Liver (tissue), 9 donors: ENCODE data around the gene PGAM5. TPM values are rescaled to one million over a fixed set of nuclear protein-coding genes. Genes with fewer than 3 reads are reported as not detected.

Source experiments
- DNase-seq: peaks from one replicate; pipeline ENCODE4 v3.0.0-alpha.2; 2017; ENCODE audit warnings: low spot score
- H3K27ac ChIP-seq, 2 donors: one replicate each; pipeline ENCODE4 v1.7.0; 2013; ENCODE audit warnings: inconsistent platforms in 2 of 2, low read length in 2 of 2, control low read depth in 1 of 2, low read depth in 1 of 2, mild to moderate bottlenecking in 1 of 2
- H3K27me3 ChIP-seq, 4 donors: one replicate each; pipeline versions ENCODE4 v1.6.1 to v1.7.0; 2013; ENCODE audit warnings: low read length in 3 of 4, inconsistent platforms in 1 of 4, mild to moderate bottlenecking in 1 of 4, moderate library complexity in 1 of 4; ENCODE audit not compliant: control insufficient read depth in 4 of 4, insufficient read depth in 4 of 4
- H3K36me3 ChIP-seq, 4 donors: one replicate each; pipeline versions ENCODE4 v1.6.1 to v1.7.0; 2013; ENCODE audit warnings: low read length in 3 of 4, mild to moderate bottlenecking in 3 of 4, low read depth in 1 of 4, moderate library complexity in 1 of 4; ENCODE audit not compliant: control insufficient read depth in 4 of 4, insufficient read depth in 3 of 4
- H3K4me1 ChIP-seq, 4 donors: one replicate each; pipeline versions ENCODE4 v1.6.1 to v1.7.0; 2013; ENCODE audit warnings: low read length in 3 of 4, mild to moderate bottlenecking in 3 of 4, moderate library complexity in 1 of 4; ENCODE audit not compliant: control insufficient read depth in 4 of 4, insufficient read depth in 4 of 4
- H3K4me3 ChIP-seq, 3 donors: one replicate each; pipeline versions ENCODE4 v1.6.1 to v1.7.0; 2013; ENCODE audit warnings: low read length in 3 of 3, control low read depth in 1 of 3, low read depth in 1 of 3, mild to moderate bottlenecking in 1 of 3
- H3K9ac ChIP-seq, 2 donors: one replicate each; pipeline ENCODE4 v1.7.0; 2013; ENCODE audit warnings: low read length in 2 of 2, mild to moderate bottlenecking in 2 of 2, moderate library complexity in 2 of 2, control low read depth in 1 of 2, low read depth in 1 of 2
- H3K9me3 ChIP-seq, 4 donors: one replicate each; pipeline versions ENCODE4 v1.6.1 to v1.7.0; 2013; ENCODE audit warnings: low read length in 3 of 4; ENCODE audit not compliant: control insufficient read depth in 4 of 4
- ATF3 ChIP-seq: IDR thresholded peaks from 2 replicates; pipeline ENCODE4 v1.6.1; 2016; ENCODE audit warnings: antibody characterized with exemption
- CTCF ChIP-seq: fragments of 150-350 bp; IDR thresholded peaks from 2 replicates; pipeline ENCODE4 v1.5.1; 2017; ENCODE audit warnings: improper control_type of control experiment, low read depth, low read length; ENCODE audit not compliant: missing input control
- EGR1 ChIP-seq, 2 donors: IDR thresholded peaks; 2 replicates each; pipeline ENCODE4 v1.6.1; 2016 to 2018; ENCODE audit warnings: antibody characterized with exemption in 2 of 2, low read depth in 2 of 2
- FOXA1 ChIP-seq: IDR thresholded peaks from 2 replicates; pipeline ENCODE4 v1.6.1; 2016; ENCODE audit warnings: antibody characterized with exemption
- FOXA2 ChIP-seq: IDR thresholded peaks from 2 replicates; pipeline ENCODE4 v1.6.1; 2016; ENCODE audit warnings: antibody characterized with exemption
- GABPA ChIP-seq, 2 donors: IDR thresholded peaks in 1 of 2; conservative IDR thresholded peaks in 1 of 2; 2 replicates each; pipeline ENCODE4 v1.6.1; 2016; ENCODE audit warnings: antibody characterized with exemption in 2 of 2, mild to moderate bottlenecking in 1 of 2, moderate library complexity in 1 of 2
- HNF4A ChIP-seq, 2 donors: conservative IDR thresholded peaks; 2 replicates each; pipeline ENCODE4 v1.6.1; 2016; ENCODE audit warnings: antibody characterized with exemption in 2 of 2, mild to moderate bottlenecking in 2 of 2
- HNF4G ChIP-seq: IDR thresholded peaks from 2 replicates; pipeline ENCODE4 v1.6.1; 2016; ENCODE audit warnings: antibody characterized with exemption
- JUND ChIP-seq, 2 donors: IDR thresholded peaks; 2 replicates each; pipeline ENCODE4 v1.6.1; 2016; ENCODE audit warnings: antibody characterized with exemption in 2 of 2
- MAX ChIP-seq: IDR thresholded peaks from 2 replicates; pipeline ENCODE4 v1.6.1; 2016; ENCODE audit warnings: antibody characterized with exemption
- NR2F2 ChIP-seq: IDR thresholded peaks from 2 replicates; pipeline ENCODE4 v1.6.1; 2016; ENCODE audit warnings: antibody characterized with exemption
- RAD21 ChIP-seq, 2 donors: IDR thresholded peaks; 2 replicates each; pipeline ENCODE4 v1.6.1; 2016; ENCODE audit warnings: antibody characterized with exemption in 2 of 2, mild to moderate bottlenecking in 2 of 2
- REST ChIP-seq: IDR thresholded peaks from 2 replicates; pipeline ENCODE4 v1.6.1; 2016; ENCODE audit warnings: antibody characterized with exemption, mild to moderate bottlenecking
- RXRA ChIP-seq, 2 donors: IDR thresholded peaks; 2 replicates each; pipeline ENCODE4 v1.6.1; 2017 to 2018; ENCODE audit warnings: antibody characterized with exemption in 2 of 2, mild to moderate bottlenecking in 1 of 2
- SP1 ChIP-seq: IDR thresholded peaks from 2 replicates; pipeline ENCODE4 v1.6.1; 2018; ENCODE audit warnings: antibody characterized with exemption, mild to moderate bottlenecking
- TAF1 ChIP-seq: conservative IDR thresholded peaks from 2 replicates; pipeline ENCODE4 v1.6.1; 2016; ENCODE audit warnings: antibody characterized with exemption, mild to moderate bottlenecking
- YY1 ChIP-seq: IDR thresholded peaks from 2 replicates; pipeline ENCODE4 v1.6.1; 2016; ENCODE audit warnings: antibody characterized with exemption, mild to moderate bottlenecking
- ZBTB33 ChIP-seq: IDR thresholded peaks from 2 replicates; pipeline ENCODE4 v1.6.1; 2016; ENCODE audit warnings: antibody characterized with exemption
- WGBS: extraction: QIAGEN DNeasy Blood & Tissue Kit; methylation state at CpG from one replicate; pipeline ENCODE4 v1.1.7; 2013; 5-methylcytosine and 5-hydroxymethylcytosine counted together
- polyA plus RNA-seq, 2 donors: library from polyadenylated mRNA; stranded (reverse) in 1 of 2; unstranded in 1 of 2; fragments of 200-250 nt in 1 of 2; fragments of >200 nt in 1 of 2; fragmentation: Nextera tagmentation in 1 of 2; extraction: Ambion mirVana in 1 of 2; gene quantifications; one replicate each; pipeline versions ENCODE4 v1.2.1 to v1.2.3, GENCODE V29; 2013 to 2015
- total RNA-seq, 2 donors: library from RNA; depleted of rRNA; stranded (reverse); fragments of >200 nt; gene quantifications; one replicate each; pipeline ENCODE4 v1.2.3, GENCODE V29; 2014
- donor health status: healthy.
- donor health status: healthy.
- donor health status: healthy.
- donor health status: healthy.
- donor health status: healthy.

Gene PGAM5
- total and polyA plus RNA-seq, 4 donors: 6.3 to 34.0 (median 22.2) TPM

GRCh38 chr12:132759359-132759758 lies 48.7 kb downstream of the PGAM5 start:
- Histone ChIP-seq H3K4me3 (no peak overlapping the region), H3K27ac (no peak overlapping the region), H3K4me1 (peaks cover 3 to 17% (median 11%) of the 10 kb centered on the region in 4 donors), H3K9ac (no peak overlapping the region), H3K9me3 (no peaks in the 10 kb centered on the region), H3K27me3 (no peaks in the 10 kb centered on the region), H3K36me3 (peaks cover 0 to 7% (median 5%) of the 10 kb centered on the region in 4 donors)
- no peak for TF ChIP-seq TAF1
- no peak for DNase-seq
- WGBS: 97% methylated on average over 8 of the region's 8 CpGs

GRCh38 chr12:132761032-132761920 lies 50.6 kb downstream of the PGAM5 start, which contains the start of gene ANKLE2:
ANKLE2 (minus strand) TSS chr12:132761832; CDS start chr12:132761798, 34 bp downstream.
- Histone ChIP-seq H3K4me3 (peak within 1 kb of the TSS; percentile 53 to 99 (median 96)), H3K27me3 (no peaks in the 10 kb centered on the region), H3K4me1 (peaks cover 3 to 17% (median 11%) of the 10 kb centered on the region in 4 donors), H3K27ac (peak within 1 kb of the TSS; percentile 87 to 94), H3K36me3 (peaks cover 0 to 2% (median 0%) of the 10 kb centered on the region in 4 donors), H3K9ac (peak within 1 kb of the TSS; percentile 76 to 85), H3K9me3 (no peaks in the 10 kb centered on the region)
- TF ChIP-seq RXRA (IDR thresholded peaks at IDR 0.05): no peak
- TF ChIP-seq HNF4G: no peak
- TF ChIP-seq FOXA1: no peak
- TF ChIP-seq CTCF: no peak
- no peak for TF ChIP-seq HNF4A (conservative IDR thresholded peaks at IDR 0.05)
- no peak for TF ChIP-seq ATF3
- no peak for TF ChIP-seq JUND (IDR thresholded peaks at IDR 0.05)
- no peak for TF ChIP-seq GABPA (IDR thresholded peaks at IDR 0.05 in 1 of 2, conservative IDR thresholded peaks at IDR 0.05 in 1 of 2)
- TF ChIP-seq NR2F2: no peak
- no peak for TF ChIP-seq YY1
- TF ChIP-seq ZBTB33: no peak
- no peak for TF ChIP-seq MAX
- TF ChIP-seq REST: no peak
- TF ChIP-seq RAD21 (IDR thresholded peaks at IDR 0.05): no peak
- TF ChIP-seq EGR1 (IDR thresholded peaks at IDR 0.05; ENCODE audit: low read depth in 2 of 2): no peak
- TF ChIP-seq SP1: no peak
- no peak for TF ChIP-seq FOXA2
- TF ChIP-seq TAF1: no peak
- DNase-seq: peak; percentile 40
- WGBS: under 1% methylated on average over 97 of the region's 97 CpGs
